ENCODE results near the gene CFAP206. TPM values are rescaled to one million over a fixed set of nuclear protein-coding genes. Genes with fewer than 3 reads are reported as not detected.

Gene CFAP206
- total and polyA plus RNA-seq, 10 of the 15 experiments (the other 5 are each of a cell fraction or from before 2014, with no cell fraction given), result 0.04 to 0.24 (median 0.09) TPM; not detected in 6

DNA sequence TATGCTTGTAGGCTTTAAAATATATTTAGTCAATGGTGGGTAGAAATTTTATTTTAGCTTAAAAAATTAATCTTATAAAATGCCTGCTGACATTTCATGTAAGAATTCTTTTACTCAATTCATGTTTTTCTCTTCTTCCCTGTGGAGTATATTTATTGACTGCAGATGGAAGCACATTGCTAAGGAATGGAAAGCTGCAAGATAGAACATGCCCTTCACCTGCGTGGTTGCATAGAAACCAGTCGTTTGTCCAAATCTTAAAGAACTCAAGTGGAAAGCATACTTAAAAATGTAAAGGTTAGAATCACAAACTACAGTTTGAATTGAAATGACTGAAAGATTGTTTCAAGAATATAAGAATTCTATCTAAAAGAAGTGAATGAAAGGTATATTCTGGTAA is 32.5 kb upstream of the CFAP206 start:
- H3K9me3 ChIP-seq (replicated peaks; ENCODE audit: control insufficient read depth, insufficient read depth, low read length), result no peaks in the 10 kb centered on the region
- intact Hi-C loops (cut with micrococcal nuclease; ENCODE audit: unreplicated experiment), result no loop called here
- H3K36me3 ChIP-seq (ENCODE audit: control insufficient read depth in 2 of 2, insufficient read depth in 2 of 2, low read length in 1 of 2), result no peaks in the 10 kb centered on the region
- FAIRE-seq, result no peak
- WGBS (ENCODE audit: insufficient coverage, insufficient replicate concordance, low lambda C conversion rate, missing lambda C conversion rate), result 89% methylated on average over 2 of the region's 2 CpGs
- DNase-seq (ENCODE audit: low read depth, low spot score), result no peak
- ChIA-PET POLR2A (no interaction called here), RAD21 (ENCODE audit: unreplicated experiment) (no interaction called here), SMC1A (ENCODE audit: uncharacterized antibody, unreplicated experiment) (no interaction called here), CTCF (no interaction called here)
- no peak overlapping the region for H3K4me3 ChIP-seq
- BruUV-seq (replicated peaks), result no TSS peak
- no peak for ATAC-seq
- H3K4me2 ChIP-seq (ENCODE audit: control insufficient read depth, insufficient read depth), result no peak overlapping the region
- H3K79me2 ChIP-seq (ENCODE audit: control insufficient read depth, insufficient read depth, low read length), result no peaks in the 10 kb centered on the region
- H2AFZ ChIP-seq (ENCODE audit: control insufficient read depth, low read depth, low read length), result no peak overlapping the region
- in situ Hi-C loops (cut with MboI), result no loop called here
- no peak overlapping the region for H3K9ac ChIP-seq (ENCODE audit: control insufficient read depth, insufficient read depth, low read length)
- no peak overlapping the region for H3K27ac ChIP-seq (ENCODE audit: control insufficient read depth, insufficient read depth)
- no peaks in the 10 kb centered on the region for H4K20me1 ChIP-seq (ENCODE audit: control insufficient read depth, insufficient read depth)
- H3K4me1 ChIP-seq (ENCODE audit: control insufficient read depth, insufficient read depth, low read length), result no peaks in the 10 kb centered on the region
- H3K27me3 ChIP-seq (replicated peaks in 1 of 2; ENCODE audit: control insufficient read depth in 2 of 2, insufficient read depth in 2 of 2, low read length in 1 of 2), result no peaks in the 10 kb centered on the region
- TF ChIP-seq MYB (IDR thresholded peaks at IDR 0.05; ENCODE audit: borderline replicate concordance, low read depth, low read length), result no peak
- no peak for TF ChIP-seq ZNF207 (IDR thresholded peaks at IDR 0.05; ENCODE audit: borderline replicate concordance)
- no peak for TF ChIP-seq IRF4 (IDR thresholded peaks at IDR 0.05; ENCODE audit: low read depth, low read length)
- no peak for TF ChIP-seq PKNOX1 (IDR thresholded peaks at IDR 0.05)
- TF ChIP-seq CREB1 (IDR thresholded peaks at IDR 0.05; ENCODE audit: low read depth), result no peak
- no peak for TF ChIP-seq ZNF384 (IDR thresholded peaks at IDR 0.05; ENCODE audit: borderline replicate concordance, low read depth, low read length)
- TF ChIP-seq HDAC2 (IDR thresholded peaks at IDR 0.05), result no peak
- TF ChIP-seq, protein P1, sequence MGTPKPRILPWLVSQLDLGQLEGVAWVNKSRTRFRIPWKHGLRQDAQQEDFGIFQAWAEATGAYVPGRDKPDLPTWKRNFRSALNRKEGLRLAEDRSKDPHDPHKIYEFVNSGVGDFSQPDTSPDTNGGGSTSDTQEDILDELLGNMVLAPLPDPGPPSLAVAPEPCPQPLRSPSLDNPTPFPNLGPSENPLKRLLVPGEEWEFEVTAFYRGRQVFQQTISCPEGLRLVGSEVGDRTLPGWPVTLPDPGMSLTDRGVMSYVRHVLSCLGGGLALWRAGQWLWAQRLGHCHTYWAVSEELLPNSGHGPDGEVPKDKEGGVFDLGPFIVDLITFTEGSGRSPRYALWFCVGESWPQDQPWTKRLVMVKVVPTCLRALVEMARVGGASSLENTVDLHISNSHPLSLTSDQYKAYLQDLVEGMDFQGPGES (IDR thresholded peaks at IDR 0.05), result no peak
- TF ChIP-seq, protein P2, sequence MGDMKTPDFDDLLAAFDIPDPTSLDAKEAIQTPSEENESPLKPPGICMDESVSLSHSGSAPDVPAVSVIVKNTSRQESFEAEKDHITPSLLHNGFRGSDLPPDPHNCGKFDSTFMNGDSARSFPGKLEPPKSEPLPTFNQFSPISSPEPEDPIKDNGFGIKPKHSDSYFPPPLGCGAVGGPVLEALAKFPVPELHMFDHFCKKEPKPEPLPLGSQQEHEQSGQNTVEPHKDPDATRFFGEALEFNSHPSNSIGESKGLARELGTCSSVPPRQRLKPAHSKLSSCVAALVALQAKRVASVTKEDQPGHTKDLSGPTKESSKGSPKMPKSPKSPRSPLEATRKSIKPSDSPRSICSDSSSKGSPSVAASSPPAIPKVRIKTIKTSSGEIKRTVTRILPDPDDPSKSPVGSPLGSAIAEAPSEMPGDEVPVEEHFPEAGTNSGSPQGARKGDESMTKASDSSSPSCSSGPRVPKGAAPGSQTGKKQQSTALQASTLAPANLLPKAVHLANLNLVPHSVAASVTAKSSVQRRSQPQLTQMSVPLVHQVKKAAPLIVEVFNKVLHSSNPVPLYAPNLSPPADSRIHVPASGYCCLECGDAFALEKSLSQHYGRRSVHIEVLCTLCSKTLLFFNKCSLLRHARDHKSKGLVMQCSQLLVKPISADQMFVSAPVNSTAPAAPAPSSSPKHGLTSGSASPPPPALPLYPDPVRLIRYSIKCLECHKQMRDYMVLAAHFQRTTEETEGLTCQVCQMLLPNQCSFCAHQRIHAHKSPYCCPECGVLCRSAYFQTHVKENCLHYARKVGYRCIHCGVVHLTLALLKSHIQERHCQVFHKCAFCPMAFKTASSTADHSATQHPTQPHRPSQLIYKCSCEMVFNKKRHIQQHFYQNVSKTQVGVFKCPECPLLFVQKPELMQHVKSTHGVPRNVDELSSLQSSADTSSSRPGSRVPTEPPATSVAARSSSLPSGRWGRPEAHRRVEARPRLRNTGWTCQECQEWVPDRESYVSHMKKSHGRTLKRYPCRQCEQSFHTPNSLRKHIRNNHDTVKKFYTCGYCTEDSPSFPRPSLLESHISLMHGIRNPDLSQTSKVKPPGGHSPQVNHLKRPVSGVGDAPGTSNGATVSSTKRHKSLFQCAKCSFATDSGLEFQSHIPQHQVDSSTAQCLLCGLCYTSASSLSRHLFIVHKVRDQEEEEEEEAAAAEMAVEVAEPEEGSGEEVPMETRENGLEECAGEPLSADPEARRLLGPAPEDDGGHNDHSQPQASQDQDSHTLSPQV (IDR thresholded peaks at IDR 0.05), result no peak
- TF ChIP-seq ZBTB4 (CRISPR knock-in tag; IDR thresholded peaks at IDR 0.05), result no peak
- no peak for TF ChIP-seq RBBP5 (conservative IDR thresholded peaks at IDR 0.05)
- TF ChIP-seq SRF (IDR thresholded peaks at IDR 0.05; ENCODE audit: low read depth in 2 of 2, low read length in 2 of 2), result no peak
- no peak for TF ChIP-seq RFX5 (IDR thresholded peaks at IDR 0.05; ENCODE audit: low read depth, low read length)
- TF ChIP-seq PML (IDR thresholded peaks at IDR 0.05; ENCODE audit: low read length), result no peak
- TF ChIP-seq NRF1 (conservative IDR thresholded peaks at IDR 0.05; ENCODE audit: low read depth, low read length), result no peak
- TF ChIP-seq MEF2B (IDR thresholded peaks at IDR 0.05; ENCODE audit: partially characterized antibody, poor library complexity, severe bottlenecking), result no peak
- no peak for TF ChIP-seq YBX1 (IDR thresholded peaks at IDR 0.05)
